Activated CD8-positive, alpha-beta memory T cell treated with anti-CD3 and anti-CD28 coated beads, Interleukin-2, amount 50 U/mL, for 4 hours (primary cell): ENCODE data around the gene DPM2.

ENCODE experiments used
- DNase-seq: peaks from one replicate; pipeline ENCODE4 v3.0.0-alpha.2; 2020

The DPM2 gene

DNA sequence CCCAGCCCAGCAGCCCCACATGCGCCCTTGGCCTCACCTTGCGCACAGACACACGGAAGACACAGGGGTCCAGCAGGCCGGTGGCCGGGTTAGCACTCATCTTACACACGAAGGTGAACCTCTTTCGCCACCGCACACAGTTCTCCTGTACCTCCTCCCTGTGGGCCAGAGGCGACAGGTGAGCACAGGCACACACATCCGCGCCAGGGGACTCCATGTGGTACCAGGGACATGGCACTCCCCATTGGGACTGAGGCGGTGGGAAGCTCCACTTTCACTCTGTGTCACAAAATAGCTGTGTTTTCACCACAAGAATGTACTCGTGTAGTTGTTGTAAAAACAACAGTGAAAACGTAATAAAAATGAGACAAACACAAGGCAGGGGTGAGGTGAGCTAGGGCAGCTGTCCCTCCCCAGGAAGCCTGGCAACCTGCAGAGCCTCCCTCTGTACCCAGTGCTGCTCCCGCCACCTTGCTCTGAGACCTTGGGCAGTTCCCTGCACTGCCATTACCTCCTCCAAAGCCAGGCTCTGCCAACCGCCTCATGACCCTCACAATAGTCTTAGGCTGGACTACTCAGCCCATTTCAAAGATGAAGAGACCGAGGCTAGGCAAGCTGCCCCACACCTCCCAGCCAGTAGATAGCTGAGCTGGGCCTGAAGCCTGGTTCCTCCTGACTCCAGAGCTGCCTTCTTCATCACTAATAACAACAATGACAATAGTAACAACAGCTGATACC, 16.3 kb upstream of the DPM2 start:
- no peak for DNase-seq

DNA sequence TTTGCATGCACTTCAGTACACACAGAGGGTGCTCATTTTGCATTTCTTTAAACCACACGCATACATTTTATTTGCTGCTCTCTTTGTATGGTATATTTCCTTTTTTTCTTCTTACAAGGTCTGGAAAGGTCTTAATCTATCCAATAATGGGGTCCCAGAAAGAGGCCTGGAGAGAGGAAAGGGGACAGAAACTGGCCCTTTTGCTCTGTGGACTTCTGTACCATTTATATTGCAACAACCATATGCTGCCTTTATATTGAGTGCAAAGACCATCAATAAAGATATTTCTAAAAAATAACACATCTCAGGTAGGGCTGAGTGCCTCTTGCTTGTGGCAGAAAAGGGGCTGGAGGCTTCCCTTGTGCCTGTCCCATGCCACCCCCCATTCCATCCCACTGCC, 15.5 kb upstream of the DPM2 start:
- no peak for DNase-seq

DNA sequence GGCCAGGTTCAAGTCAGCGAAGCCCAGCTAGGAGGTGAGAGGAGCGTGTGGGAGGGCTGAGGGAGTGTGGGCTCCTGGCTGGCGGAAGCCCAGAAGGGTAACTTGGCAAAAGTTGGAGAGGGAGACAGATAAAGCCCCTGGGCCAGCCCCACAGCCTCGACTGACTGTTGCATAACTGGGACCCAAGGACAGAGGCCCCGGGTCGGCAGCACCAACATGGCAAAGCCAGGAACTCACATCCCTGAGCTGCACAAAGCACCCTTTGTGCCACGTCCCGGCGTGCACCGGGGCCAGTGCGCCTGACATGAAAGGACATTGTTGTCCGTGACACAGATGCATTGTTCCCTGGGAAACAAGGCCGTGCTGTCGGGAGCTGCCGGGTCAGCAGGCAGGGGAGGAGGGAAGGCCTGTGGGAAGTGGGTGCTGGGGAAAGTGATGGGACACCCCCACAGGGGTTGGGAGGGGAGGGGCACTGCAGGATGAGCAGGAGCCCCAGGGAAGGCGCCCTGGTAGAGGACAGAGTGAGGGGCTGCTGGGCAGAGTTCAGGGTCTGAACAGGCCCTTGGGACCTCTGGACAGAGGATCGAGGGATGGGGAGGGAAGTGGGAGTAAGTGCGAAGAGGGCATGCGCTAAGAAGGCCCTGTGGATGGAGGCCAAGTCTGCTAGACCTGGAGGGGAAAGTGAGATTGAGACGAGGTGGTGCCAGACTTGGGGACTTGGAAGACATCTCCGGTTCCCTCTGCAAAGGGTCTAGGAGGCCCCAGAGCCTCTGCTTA, 13.0 kb upstream of the DPM2 start:
- no peak for DNase-seq

DNA sequence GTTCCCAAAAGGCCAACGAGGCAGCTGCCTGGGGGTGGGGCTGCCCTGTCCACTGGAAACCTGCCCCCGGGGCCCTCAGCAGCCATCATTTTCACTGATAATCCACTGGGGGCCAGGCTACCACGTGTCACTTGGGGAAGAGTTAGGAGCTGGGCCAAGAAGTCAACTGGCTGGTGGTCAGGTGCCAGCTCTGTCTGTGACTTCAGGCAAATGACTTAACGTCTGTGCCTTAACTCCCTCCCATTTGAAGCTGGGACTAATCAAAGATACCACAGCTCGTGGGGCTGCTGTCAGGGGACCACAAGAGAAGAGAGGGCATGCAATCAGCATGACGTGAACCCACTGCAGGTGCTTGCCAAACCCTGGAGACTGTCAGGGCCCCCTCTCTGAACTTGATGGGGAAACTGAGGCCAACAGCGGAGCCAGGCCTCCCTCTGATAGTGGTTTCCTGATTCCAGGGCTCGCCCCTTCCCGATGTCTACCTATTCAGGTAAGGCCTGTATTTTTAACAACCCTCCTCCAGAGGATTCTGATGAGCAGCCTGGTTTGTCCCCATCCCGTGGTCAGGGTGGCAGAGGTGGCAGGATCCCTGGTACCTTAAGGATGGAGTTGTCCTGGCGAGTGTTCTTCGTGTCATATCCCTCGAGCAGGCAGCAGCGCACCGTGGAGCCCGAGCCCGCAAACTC, 12.3 kb upstream of the DPM2 start:
- DNase-seq: no peak

DNA sequence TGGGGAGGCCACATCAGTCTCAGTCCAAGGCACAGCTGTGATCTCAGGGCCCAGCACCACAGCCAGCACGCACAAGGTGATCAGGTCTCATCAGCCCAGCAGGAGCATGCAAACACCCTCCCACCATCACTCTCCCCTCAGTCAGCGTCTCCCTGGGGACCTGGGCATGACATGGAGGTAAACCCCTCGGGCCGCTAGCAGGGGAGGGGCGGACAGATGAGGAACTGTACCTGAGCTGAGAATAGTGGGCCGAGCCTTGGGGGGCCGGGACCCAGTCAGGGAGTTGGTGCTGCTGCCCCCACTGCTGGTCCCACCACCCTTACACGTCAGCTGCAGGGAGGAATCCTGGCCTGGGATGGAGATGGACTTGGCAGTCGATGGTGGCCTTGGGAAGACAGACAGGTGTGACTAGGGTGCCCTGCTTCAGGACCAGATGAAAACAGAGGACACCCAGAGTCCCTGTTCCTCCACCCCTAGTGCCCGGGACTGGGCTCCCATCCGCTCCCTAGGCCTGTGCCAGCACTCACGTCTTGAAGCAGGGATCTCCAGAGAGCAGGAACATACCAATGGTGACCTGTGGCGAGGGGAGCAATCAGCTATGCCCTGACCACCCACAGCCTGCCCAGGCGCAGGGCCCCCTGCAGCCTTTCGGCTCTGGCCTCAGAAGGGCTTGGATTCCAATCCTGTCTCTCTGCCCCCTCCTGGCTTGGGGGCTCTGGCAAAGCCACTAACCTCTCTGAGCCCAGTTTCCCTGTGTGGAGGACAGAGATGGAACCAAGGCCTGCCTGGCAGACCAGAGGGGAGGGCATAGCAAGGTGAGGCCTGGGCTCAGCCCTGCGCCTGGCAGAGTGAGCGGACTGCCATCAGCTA, 10.4 kb upstream of the DPM2 start:
- no peak for DNase-seq

DNA sequence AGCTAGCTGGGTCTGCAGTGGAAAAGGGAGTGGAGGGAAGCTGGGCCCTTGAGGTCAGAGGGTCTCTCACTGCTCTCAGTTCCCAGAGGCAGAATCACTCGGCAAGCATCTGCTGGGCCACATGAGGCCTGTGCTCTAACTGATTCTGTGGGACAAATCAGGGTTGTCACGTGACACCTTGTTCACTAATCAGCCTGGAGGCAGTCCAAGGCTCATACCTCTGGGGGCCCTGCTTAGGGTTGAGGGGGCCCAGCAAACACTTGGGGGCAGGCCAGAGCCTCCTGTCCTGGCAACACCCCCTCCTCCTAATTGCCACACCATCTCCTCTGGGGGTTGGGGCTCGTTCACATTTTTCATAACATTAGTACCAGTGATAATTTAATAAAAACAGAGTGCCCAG, 9.1 kb upstream of the DPM2 start:
- no peak for DNase-seq

DNA sequence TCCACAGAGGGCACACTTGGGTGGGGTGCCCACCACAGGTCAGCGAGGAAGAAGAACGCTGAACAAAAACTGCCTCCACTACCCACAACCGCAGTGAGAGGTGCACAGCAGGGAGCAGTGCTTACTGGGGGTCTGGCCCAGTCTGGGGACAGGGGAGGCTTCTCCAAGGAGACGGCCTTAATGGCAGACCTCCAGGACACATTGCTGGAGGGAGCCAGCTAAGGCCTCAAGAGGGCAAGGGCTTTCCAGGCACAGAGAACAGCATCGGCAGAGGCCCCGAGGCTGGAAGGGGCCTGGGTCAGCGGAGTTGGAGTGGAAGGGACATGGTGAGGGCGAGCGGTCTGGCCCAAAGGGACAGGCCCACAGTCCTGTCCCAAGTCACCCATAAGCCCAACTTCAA, 8.3 kb upstream of the DPM2 start:
- no peak for DNase-seq

DNA sequence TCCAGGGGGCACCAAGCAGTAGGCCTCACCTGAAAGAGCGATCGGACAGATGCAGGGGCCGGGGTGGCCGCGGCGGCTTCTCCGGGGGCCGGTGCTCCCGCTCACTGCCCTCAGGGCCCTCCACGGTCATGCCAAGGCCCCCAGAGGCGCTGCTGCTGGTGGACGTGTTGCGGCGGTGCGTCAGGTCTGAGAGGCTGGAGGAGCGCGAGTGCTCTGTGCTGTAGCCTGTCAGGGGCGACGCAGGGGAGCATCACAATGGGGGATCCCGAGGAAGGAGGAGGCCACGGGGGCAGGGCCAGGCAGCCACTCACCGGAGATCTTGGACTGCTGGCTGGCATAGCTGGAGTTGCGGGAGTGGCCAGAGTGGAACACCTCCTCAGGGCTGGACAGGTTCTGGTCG, 7.7 kb upstream of the DPM2 start:
- no peak for DNase-seq

DNA sequence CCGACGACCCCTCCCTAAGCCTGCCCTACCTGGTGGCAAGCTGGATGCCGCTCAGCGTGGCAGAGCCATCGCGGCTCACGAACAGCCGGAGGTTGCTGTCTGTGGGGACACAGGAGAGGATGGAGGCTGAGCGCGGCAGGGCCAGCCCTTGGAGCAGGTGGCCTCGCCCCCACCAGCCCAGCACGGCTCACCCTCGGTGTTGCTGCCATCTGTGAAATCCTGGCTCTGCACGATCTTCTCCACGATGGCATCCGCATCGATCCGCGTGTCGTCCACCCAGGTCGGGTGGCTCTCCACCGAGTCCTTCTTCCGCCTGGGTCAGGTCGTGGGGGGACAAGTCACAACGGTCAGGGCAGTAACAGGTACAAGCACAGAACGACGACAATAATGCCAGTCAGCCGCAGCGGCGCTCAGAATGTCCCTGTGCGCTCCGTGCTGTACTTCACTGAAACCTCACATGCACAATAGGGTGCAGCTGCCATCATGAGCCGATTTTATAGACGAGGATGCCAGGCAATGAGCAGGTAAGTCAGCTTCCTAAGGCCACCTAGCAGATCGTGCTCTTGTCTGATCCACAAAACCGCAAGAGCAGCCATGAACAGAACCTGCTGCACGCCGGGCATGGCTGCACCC, 7.0 kb upstream of the DPM2 start:
- no peak for DNase-seq

DNA sequence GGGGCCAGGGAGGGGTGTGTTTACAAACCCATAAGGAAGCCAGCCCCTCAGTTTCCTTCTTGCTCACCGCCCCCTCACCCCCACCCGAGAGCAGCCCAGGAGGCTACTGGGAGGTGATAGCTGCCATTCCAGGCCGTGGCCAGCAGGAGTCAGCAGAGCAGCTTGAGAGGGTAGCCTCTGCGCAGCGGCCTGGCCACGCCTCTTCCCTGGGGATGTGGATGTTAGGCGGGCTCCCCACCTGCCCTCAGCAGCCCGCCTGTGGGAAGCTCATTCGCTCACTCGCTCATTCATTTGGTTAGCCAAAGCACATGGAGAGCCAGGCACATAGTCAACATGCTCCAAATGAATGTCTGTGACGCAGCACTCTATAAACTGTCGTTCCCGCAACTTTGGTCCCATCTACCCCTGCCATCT, 6.1 kb upstream of the DPM2 start:
- peak; percentile 80 for DNase-seq

DNA sequence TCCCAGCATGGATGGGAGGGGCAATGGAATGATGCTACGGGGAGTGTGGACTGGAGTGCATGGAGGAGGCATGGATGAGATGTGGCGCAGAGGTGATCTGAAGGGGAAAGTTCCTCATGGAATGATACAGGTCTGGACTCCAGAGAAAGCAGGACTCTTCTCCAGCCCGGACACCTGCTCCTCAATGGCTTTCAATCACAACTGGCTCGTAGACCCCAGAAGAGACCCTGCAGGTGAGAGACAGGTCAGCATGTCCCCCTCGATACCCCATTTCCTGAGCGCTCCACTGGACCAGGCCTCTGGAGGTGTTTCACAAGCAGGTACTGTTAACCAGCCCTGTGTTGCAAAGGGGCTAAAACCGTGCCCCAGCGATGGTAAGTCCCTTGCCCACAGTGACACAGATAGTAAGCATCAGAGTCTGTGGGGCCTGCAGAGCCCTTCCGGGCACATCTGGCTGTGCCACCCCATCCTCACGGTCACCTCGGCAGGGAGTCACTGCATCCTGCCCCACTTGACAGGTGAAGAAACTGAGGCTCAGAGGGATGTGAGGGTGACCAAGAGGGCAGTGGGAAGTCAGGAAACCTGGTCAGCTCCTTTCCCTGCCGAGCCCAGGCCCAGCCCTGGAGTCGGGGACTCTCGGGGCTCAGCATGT, 5.5 kb upstream of the DPM2 start:
- no peak for DNase-seq

DNA sequence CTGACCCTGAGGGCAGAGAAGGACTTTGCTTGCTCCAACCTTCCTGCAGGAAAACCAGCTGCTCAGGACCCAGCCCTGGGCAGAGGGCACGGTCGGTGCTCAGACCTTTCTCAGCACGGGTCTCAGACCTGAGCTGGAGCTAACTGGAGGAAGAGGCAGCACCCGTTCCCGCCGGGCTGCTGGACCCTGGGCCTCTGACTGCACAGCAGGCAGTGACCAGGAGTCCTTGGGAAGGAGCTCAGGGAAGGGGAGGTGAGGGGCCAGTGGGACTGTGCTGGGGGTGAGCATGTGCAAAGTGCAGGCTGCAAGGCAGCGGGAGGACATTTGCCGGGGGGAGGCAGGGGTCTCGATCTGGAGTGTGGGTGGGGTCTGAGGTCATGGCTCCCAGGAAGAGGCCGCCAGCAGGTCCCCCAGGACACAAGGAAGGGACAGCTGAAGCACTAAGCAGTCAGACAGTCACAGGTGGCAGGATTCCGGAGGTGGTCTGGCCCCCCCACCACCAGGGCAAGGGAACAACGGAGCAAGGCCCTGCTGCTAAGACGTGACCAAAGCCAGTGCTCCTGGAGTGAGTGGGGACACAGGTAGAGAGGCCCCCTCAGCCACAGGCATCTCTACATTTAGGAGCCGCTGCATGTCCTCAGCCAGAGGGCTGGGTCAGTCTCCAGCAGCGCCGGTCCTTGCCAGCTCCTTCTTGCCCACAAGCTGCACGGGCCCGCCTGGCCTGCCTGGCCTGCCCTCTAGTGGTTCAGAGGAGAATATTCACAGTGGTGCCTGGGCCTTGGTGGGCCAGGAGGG, 4.8 kb upstream of the DPM2 start:
- DNase-seq: peak; percentile 53

DNA sequence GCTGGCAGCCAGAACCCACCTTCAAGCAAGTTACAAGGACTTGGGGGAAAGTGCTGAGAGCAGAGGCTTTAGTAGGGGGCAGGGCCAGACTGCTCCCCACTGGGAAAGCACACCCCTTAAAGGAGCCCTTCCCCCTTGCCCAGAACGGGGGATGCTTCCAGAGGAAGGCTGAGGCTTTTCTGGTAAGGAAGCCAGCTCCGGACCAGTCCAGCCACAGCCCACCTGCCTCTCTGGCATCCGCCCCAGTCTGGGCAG, 4.2 kb upstream of the DPM2 start:
- no peak for DNase-seq

DNA sequence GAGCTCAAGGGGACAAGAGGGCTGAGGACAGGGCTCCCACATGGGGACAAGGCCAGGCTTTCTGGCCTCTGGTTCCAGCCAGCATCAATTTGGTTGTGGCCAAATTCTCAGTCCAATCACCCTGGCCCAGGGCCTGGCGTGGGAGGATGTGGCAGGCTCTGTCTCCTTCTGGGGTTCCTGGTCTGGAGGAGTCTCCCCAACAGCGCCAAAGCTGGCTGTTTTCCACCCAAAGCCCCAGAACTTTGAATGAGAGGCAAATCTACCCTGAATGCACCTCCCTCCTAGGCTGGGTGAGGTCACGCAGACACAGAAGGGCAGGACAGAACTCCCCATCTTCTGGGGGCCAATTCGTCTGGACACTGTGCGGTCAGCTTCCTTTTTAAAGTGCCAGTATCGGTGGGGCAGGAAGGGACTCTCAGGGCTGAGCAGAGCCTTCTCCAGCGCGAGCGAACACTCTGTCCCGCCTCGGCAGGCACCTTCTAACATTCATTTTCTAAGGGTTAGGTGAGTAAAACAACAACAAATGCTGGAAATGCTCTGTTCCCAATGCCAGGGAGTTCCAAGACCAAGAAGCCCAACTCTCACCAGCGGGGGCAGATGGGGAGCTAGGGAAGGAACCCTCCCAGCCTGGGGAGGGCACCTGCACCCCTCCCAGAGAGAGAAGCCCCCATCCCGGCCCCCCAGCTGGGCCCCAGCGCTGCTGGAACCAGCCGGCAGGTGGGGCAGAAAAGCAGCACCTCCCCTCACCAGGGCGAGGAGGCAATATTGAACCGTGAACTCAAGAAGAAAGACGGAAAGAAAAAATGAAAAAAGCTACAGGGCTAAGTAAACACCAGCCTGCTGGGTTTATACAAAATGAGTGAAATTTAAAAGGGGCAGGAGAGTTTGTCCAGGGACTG, 3.7 kb upstream of the DPM2 start:
- DNase-seq: no peak

DNA sequence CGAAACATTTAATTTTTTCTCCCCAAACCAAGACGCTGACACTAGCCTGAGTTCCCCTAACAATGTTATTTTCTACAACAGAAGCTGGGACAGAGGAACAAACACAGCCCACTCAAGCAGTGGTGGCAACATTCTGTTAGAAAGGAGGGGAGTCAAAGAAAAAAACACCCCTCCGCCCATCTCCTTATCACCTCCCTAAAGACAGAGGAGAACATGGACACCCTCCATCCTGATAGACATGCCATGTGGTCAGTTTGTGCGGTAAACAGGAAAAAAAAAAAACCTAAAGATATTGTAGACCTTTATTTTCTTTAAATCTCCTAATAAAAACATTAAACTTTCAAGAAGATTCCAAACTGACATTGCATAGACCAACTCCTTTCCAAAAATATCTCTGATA, 2.9 kb upstream of the DPM2 start:
- no peak for DNase-seq

DNA sequence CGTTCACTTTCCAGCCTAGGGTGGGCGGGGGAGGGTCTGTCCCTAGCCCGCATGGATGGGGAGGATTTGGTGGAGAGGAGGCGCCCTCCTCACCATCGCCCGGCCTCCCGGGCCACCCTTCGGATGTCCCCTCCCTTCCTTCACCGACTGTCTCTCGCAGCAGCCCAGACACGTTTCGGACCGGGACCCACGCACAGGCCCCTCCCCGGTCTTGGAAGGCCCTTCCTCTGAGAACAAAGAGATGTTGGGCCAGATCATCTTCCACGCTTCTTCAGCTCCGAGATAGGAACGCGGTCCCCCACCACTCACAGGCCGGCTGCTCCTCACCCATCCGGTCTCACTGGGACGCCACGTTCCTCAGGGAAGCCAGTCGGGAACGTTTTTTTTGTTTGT, 640 bp upstream of the DPM2 start:
- DNase-seq: no peak

DNA sequence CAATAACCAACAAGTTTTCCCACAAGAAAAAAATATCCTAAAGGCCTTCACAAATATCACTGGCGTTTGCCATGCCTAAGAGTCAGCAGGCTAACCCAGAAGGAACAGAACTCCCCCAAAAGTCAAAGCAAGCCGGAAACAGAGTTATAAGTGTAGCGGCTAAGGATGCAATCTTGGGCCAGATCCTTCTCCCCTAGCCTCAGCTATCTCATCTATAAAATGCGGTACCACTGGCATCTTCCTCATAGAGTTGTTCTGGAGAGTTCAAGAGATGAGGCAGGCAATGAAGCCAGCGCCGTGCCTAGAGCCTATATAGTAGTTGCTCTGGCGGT, 632 bp downstream of the DPM2 start:
- DNase-seq: no peak

DNA sequence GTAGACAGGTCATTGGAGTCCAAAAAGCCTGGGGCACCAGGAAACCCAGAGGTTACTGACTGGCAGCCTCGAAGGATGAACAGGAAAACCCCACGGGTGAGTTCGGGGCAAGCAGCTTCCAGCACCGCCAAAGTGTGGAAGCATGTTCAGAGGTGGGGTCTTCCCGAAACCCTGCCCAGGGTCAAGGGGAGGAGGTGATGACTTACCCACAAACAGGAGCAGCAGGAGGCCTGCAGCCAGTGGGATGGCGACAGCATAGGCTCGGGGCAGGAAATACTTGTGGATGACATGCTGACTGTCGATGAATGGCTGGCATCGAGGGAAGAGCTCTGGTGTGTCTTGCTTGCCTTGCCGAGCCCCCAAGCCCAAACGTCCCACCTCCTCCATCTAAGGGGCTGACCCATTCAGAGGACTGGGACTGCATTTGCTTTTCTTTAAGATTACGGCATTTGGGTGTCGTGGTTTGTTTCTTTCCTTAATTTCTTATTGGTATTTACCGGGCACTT, 1.3 kb downstream of the DPM2 start:
- no peak for DNase-seq

DNA sequence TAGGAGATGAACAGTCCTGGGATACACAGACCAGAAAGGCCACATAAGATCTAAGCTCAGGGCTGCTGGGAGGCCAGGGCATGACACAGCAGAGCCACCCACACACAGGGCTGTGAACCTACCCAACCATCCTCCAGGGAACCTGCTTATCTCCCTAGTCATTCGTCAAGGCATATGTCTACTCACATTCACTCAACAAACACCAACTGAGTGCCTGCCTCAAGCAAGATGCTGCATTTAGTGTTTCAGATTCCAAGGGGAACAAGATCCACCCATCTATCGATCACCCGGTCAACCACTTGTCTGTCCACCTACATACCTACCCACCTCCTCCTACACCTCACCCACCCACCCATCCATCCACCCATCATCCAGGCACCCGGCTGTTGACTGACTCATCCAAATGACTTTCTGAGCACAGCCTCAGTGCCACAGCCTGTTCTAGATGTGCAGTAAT, 1.9 kb downstream of the DPM2 start:
- no peak for DNase-seq

DNA sequence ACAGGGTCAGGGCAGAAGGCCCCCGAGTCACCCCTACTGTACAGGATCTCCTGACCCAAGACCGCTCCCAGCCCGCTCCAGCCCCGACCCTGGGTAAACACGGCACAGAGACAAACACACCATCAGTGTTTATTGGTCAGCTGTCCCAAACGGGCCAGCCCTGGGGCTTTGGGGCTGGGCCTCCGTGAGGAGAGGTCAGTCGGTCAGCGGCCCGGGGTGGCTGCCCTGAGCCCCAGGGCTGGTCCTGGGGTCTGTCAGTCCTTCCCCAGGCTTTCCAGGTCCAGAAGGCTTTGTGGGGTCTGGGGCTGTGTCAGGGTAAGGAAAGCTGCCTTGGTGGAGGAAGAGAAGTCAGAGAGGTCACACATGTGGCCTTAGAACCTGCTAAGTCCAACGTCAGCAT, 2.7 kb downstream of the DPM2 start:
- no peak for DNase-seq
